GM12891 (cell line): ENCODE data around the gene CNTROB.

Source experiments
- PAX5 ChIP-seq: IDR thresholded peaks from 2 replicates; pipeline ENCODE4 v1.6.1; 2011; ENCODE audit warnings: low read length, moderate library complexity, mild to moderate bottlenecking; ENCODE audit not compliant: insufficient read depth, severe bottlenecking
- POLR2A ChIP-seq: IDR thresholded peaks from 2 replicates; pipeline ENCODE4 v1.6.1; 2011; ENCODE audit warnings: low read depth, low read length, control low read depth
- POLR2AphosphoS5 ChIP-seq: IDR thresholded peaks from 2 replicates; pipeline ENCODE4 v1.6.1; 2011; ENCODE audit warnings: low read depth, low read length, control low read depth
- POU2F2 ChIP-seq: IDR thresholded peaks from 2 replicates; pipeline ENCODE4 v1.6.1; 2011; ENCODE audit warnings: low read depth, mild to moderate bottlenecking, control low read depth, low read length, moderate library complexity
- SPI1 ChIP-seq: IDR thresholded peaks from 2 replicates; pipeline ENCODE4 v1.6.1; 2011; ENCODE audit warnings: low read depth, low read length, control low read depth
- TAF1 ChIP-seq: IDR thresholded peaks from 2 replicates; pipeline ENCODE4 v1.6.1; 2011; ENCODE audit warnings: low read depth, low read length, control low read depth

GRCh38 chr17:7945651-7946050, 13.6 kb downstream of the CNTROB start:
- TF ChIP-seq TAF1 (no peak), POLR2A (no peak), POLR2AphosphoS5 (no peak), PAX5 (no peak), SPI1 (no peak), POU2F2 (no peak)
